Kidney (tissue), 14 donors: ENCODE measurements around the gene C10orf62. TPM values are rescaled to one million over a fixed set of nuclear protein-coding genes. Genes with fewer than 3 reads are reported as not detected.

Source experiments
- DNase-seq, 5 donors: peaks; one replicate each; pipeline ENCODE4 v3.0.0-alpha.2; 2013 to 2020
- FAIRE-seq: peaks from 2 replicates; lab custom pipeline; 2012; peaks lifted over from hg19 to GRCh38; lab: Jason Lieb, UNC
- H3K27ac ChIP-seq, 2 donors: one replicate each; pipeline ENCODE4 v1.7.0; 2013; ENCODE audit warnings: low read depth in 2 of 2, low read length in 2 of 2, inconsistent platforms in 1 of 2
- H3K27me3 ChIP-seq: one replicate; pipeline ENCODE4 v1.7.1; 2013; ENCODE audit warnings: low read length, inconsistent platforms; ENCODE audit not compliant: control insufficient read depth, insufficient read depth
- H3K36me3 ChIP-seq, 3 donors: one replicate each; pipeline versions ENCODE4 v1.7.0 to v1.7.1; 2013; ENCODE audit warnings: low read length in 3 of 3, control low read depth in 1 of 3, inconsistent platforms in 1 of 3; ENCODE audit not compliant: insufficient read depth in 3 of 3, control insufficient read depth in 2 of 3
- H3K4me1 ChIP-seq, 3 donors: one replicate each; pipeline versions ENCODE4 v1.7.0 to v1.7.1; 2013; ENCODE audit warnings: low read length in 3 of 3, inconsistent platforms in 1 of 3, low read depth in 1 of 3; ENCODE audit not compliant: control insufficient read depth in 2 of 3, insufficient read depth in 2 of 3
- H3K4me3 ChIP-seq, 3 donors: one replicate each; pipeline versions ENCODE4 v1.7.0 to v1.8.1; 2013; ENCODE audit warnings: low read length in 3 of 3, control low read depth in 1 of 3, inconsistent platforms in 1 of 3
- H3K9ac ChIP-seq, 3 donors: one replicate each; pipeline versions ENCODE4 v1.7.0 to v1.7.1; 2013; ENCODE audit warnings: low read length in 3 of 3, control low read depth in 1 of 3, inconsistent platforms in 1 of 3
- H3K9me3 ChIP-seq, 3 donors: one replicate each; pipeline versions ENCODE4 v1.7.0 to v1.7.1; 2013; ENCODE audit warnings: low read length in 3 of 3, control low read depth in 1 of 3, inconsistent platforms in 1 of 3; ENCODE audit not compliant: control insufficient read depth in 2 of 3, insufficient read depth in 1 of 3
- intact Hi-C: fragments of 100-400 bp; cut with DNase I; formaldehyde crosslinking; loops from one replicate; pipeline ENCODE4 v1.11.1; 2022
- polyA plus RNA-seq: library from polyadenylated mRNA; stranded (reverse); fragments of 350-450 nt; fragmentation: Illumina TruSeq; extraction: RNeasy Lipid Tissue Mini Kit (QIAGEN cat#74804); gene quantifications from one replicate; pipeline ENCODE4 v1.2.3, GENCODE V29; 2014; ENCODE audit warnings: low read depth, low replicate concordance; ENCODE audit not compliant: insufficient read depth
- total RNA-seq: library from RNA; stranded (reverse); fragmentation: NEBNext Ultra II Directional; extraction: Animal tissue kit (Norgen Biotek cat#: 25700); gene quantifications from one replicate; pipeline ENCODE4 v1.2.1, GENCODE V29; 2021
- TF ChIP-seq, protein P1 (sequence below): IDR thresholded peaks from 3 replicates; pipeline ENCODE4 v1.5.1; 2012; ENCODE audit warnings: mild to moderate bottlenecking, moderate library complexity, borderline replicate concordance; ENCODE audit not compliant: insufficient read depth; ENCODE audit errors: extremely low read depth
- donor health status: control.
- donor health status: control.
- donor health status: control.
- donor health status: control.
- donor health status: control.
- donor health status: DM: yes; HTN: yes; CAD: no.
- donor health status: Normal renal cell carcinoma (clear cell type).

Gene C10orf62
- total and polyA plus RNA-seq, 2 donors from 2014 or later = 0.77 to 1.6 TPM

GRCh38 chr10:97563337-97563736 is 26.2 kb upstream of the C10orf62 start:
- Histone ChIP-seq H3K9me3 (no peaks in the 10 kb centered on the region), H3K4me1 (no peaks in the 10 kb centered on the region), H3K27me3 (no peaks in the 10 kb centered on the region), H3K9ac (no peak overlapping the region), H3K4me3 (no peak overlapping the region), H3K27ac (no peak overlapping the region), H3K36me3 (no peaks in the 10 kb centered on the region)
- intact Hi-C loops = no loop called here
- no peak for DNase-seq
- FAIRE-seq = no peak
- TF ChIP-seq, protein P1, sequence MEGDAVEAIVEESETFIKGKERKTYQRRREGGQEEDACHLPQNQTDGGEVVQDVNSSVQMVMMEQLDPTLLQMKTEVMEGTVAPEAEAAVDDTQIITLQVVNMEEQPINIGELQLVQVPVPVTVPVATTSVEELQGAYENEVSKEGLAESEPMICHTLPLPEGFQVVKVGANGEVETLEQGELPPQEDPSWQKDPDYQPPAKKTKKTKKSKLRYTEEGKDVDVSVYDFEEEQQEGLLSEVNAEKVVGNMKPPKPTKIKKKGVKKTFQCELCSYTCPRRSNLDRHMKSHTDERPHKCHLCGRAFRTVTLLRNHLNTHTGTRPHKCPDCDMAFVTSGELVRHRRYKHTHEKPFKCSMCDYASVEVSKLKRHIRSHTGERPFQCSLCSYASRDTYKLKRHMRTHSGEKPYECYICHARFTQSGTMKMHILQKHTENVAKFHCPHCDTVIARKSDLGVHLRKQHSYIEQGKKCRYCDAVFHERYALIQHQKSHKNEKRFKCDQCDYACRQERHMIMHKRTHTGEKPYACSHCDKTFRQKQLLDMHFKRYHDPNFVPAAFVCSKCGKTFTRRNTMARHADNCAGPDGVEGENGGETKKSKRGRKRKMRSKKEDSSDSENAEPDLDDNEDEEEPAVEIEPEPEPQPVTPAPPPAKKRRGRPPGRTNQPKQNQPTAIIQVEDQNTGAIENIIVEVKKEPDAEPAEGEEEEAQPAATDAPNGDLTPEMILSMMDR = no peak

DNA sequence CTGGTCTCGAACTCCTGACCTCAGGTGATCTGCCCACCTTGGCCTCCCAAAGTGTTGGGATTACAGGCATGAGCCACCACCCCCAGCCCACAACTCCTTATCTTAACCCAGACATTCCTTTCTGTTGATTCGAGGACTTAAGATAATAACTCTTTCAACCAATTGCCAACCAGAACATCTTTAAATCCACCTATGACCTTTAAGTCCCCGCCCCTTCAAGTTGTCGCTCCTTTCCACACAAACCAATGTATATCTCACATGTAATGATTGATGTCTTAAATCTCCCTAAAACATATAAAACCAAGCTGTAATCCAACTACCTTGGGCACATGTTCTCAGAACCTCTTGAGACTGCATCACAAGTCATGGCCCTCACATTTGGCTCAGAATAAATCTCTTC is 24.7 kb upstream of the C10orf62 start:
- H3K9me3 ChIP-seq = no peaks in the 10 kb centered on the region
- no peaks in the 10 kb centered on the region for H3K27me3 ChIP-seq
- TF ChIP-seq, protein P1 = no peak
- intact Hi-C loops = no loop called here
- no peak overlapping the region for H3K4me3 ChIP-seq
- H3K27ac ChIP-seq = no peak overlapping the region
- no peaks in the 10 kb centered on the region for H3K4me1 ChIP-seq
- peaks cover 0 to 3% (median 0%) of the 10 kb centered on the region in 3 donors for H3K36me3 ChIP-seq
- H3K9ac ChIP-seq = no peak overlapping the region
- DNase-seq (no peak), FAIRE-seq (no peak)

DNA sequence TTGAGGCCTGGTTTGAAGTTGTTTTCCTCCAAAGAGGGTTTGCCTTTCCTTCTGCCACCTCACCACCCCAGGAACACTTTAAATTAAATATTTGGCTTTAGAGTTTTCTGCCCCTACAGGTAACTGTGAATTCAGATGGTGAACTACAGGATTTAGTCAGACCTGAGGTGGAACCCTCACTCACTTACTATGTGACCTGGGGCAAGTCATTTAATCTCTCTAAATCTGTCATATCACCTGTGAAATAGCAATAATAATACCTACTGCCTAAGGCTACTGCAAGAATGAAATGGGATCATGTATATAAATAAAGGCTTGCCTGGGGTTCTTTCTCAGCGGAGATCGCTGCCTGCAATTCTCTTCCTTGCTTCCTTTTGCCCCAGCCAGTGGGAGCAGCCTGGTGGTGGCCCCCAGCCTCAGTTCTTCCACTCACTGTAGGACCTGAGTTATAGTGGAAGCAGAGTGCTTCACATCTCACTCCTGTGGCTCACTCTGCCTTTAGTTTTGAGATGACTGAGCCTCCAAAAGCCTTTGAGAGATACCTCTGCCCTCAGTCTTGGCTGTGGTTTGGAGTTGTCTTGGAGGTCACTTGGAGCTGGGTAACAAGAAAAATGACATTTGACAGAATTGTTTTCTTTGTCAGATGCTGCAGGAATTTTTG is 23.1 kb upstream of the C10orf62 start:
- TF ChIP-seq, protein P1 = no peak
- DNase-seq (no peak), FAIRE-seq (no peak)
- Histone ChIP-seq H3K27ac (no peak overlapping the region), H3K36me3 (peaks cover 0 to 3% (median 0%) of the 10 kb centered on the region in 3 donors), H3K9ac (no peak overlapping the region), H3K4me3 (no peak overlapping the region), H3K4me1 (no peaks in the 10 kb centered on the region), H3K27me3 (no peaks in the 10 kb centered on the region), H3K9me3 (no peaks in the 10 kb centered on the region)
- intact Hi-C loops = no loop called here
